Spleen (tissue), 11 donors: ENCODE results near the gene BABAM1. TPM values are rescaled to one million over a fixed set of nuclear protein-coding genes. Genes with fewer than 3 reads are reported as not detected.

Experiments
- DNase-seq: peaks from one replicate; pipeline ENCODE4 v3.0.0-alpha.2; 2020
- H3K27ac ChIP-seq, 8 donors: fragments of 200-600 bp; sonication (generic) in 7 of 8; 1 replicate in 4 of 8; 2 replicates in 4 of 8; pipeline versions ENCODE4 v1.5.0 to v1.8.0; 2016 to 2021; ENCODE audit warnings: inconsistent platforms in 4 of 8, mild to moderate bottlenecking in 4 of 8, moderate library complexity in 1 of 8
- H3K27me3 ChIP-seq, 7 donors: fragments of 200-600 bp; sonication (generic) in 6 of 7; replicated peaks in 1 of 7; 1 replicate in 4 of 7; 2 replicates in 3 of 7; pipeline versions ENCODE4 v1.5.0 to v1.8.0; 2016 to 2021; ENCODE audit warnings: inconsistent platforms in 3 of 7, mild to moderate bottlenecking in 1 of 7
- H3K36me3 ChIP-seq, 6 donors: fragments of 200-600 bp; sonication (generic) in 5 of 6; 1 replicate in 4 of 6; 2 replicates in 2 of 6; pipeline versions ENCODE4 v1.5.0 to v1.8.0; 2016 to 2021; ENCODE audit warnings: inconsistent platforms in 2 of 6
- H3K4me1 ChIP-seq, 6 donors: fragments of 200-600 bp; sonication (generic) in 5 of 6; 1 replicate in 3 of 6; 2 replicates in 3 of 6; pipeline versions ENCODE4 v1.5.0 to v1.8.0; 2016 to 2021; ENCODE audit warnings: inconsistent platforms in 3 of 6
- H3K4me3 ChIP-seq, 8 donors: fragments of 200-600 bp; sonication (generic) in 7 of 8; 1 replicate in 4 of 8; 2 replicates in 4 of 8; pipeline versions ENCODE4 v1.5.0 to v1.8.0; 2016 to 2021; ENCODE audit warnings: inconsistent platforms in 4 of 8, mild to moderate bottlenecking in 4 of 8, moderate library complexity in 2 of 8
- H3K9me3 ChIP-seq, 8 donors: fragments of 200-600 bp; sonication (generic) in 7 of 8; 1 replicate in 4 of 8; 2 replicates in 4 of 8; pipeline versions ENCODE4 v1.5.0 to v1.8.0; 2016 to 2021; ENCODE audit warnings: inconsistent platforms in 4 of 8
- CTCF ChIP-seq, 11 experiments: fragments of 200-600 bp in 7 of 11; fragments of 450-650 bp in 4 of 11; sonication (generic) in 4 of 11; IDR thresholded peaks in 8 of 11; conservative IDR thresholded peaks in 3 of 11; 1 replicate in 7 of 11; 2 replicates in 4 of 11; pipeline versions ENCODE4 v1.4.0 to v1.8.0; 2016 to 2021; ENCODE audit warnings: antibody characterized with exemption in 11 of 11, inconsistent platforms in 4 of 11, mild to moderate bottlenecking in 1 of 11
- POLR2A ChIP-seq, 3 donors: fragments of 450-650 bp; IDR thresholded peaks; one replicate each; pipeline ENCODE4 v1.5.1; 2017; ENCODE audit warnings: antibody characterized with exemption in 3 of 3, mild to moderate bottlenecking in 1 of 3
- POLR2AphosphoS5 ChIP-seq, 3 donors: sonication (generic); formaldehyde crosslinking; IDR thresholded peaks; one replicate each; pipeline ENCODE4 v1.5.1; 2017; ENCODE audit warnings: antibody characterized with exemption in 3 of 3
- WGBS, 5 donors: extraction: QIAGEN DNeasy Blood & Tissue Kit in 3 of 5; methylation state at CpG; one replicate each; pipeline versions ENCODE4 v1.1.5 to v1.1.7; 2013 to 2018; 5-methylcytosine and 5-hydroxymethylcytosine counted together
- intact Hi-C: fragments of 100-400 bp; cut with DNase I; formaldehyde crosslinking; loops from one replicate; pipeline ENCODE4 v1.15.0; 2023; ENCODE audit warnings: low total_unique reads
- polyA plus RNA-seq, 3 donors: library from polyadenylated mRNA; stranded (reverse); fragments of 200-250 nt; gene quantifications; one replicate each; pipeline ENCODE4 v1.2.1, GENCODE V29; 2013
- total RNA-seq, 7 donors: library from RNA; depleted of rRNA in 3 of 7; stranded (reverse); fragments of >200 nt in 3 of 7; fragmentation: NEBNext Ultra II Directional in 4 of 7; extraction: Animal tissue kit (Norgen Biotek cat#: 25700) in 4 of 7; gene quantifications; one replicate each; pipeline versions ENCODE4 v1.1.0 to v1.2.1, GENCODE V29; 2016 to 2021
- donor health status: healthy with polysubstance abuse.
- donor health status: DM: no; HTN: no; CAD: no; lungs with moderate emphysema.
- donor health status: DM: no; HTN: no; CAD: no.
- donor health status: Bipolar disorder and iron deficiency.
- donor health status: healthy.
- donor health status: DM: no; HTN: no; CAD: no.
- donor health status: DM: yes; HTN: yes; CAD: no.

Gene BABAM1
- total and polyA plus RNA-seq, 10 donors = 61.7 to 133 (median 76.9) TPM

GRCh38 chr19:17262557-17262956, 4.7 kb upstream of the BABAM1 start:
- intact Hi-C loops = no loop called here

GRCh38 chr19:17263712-17264640, 3.3 kb upstream of the BABAM1 start:
- peaks cover 0 to 12% (median 4%) of the 10 kb centered on the region in 8 donors for H3K9me3 ChIP-seq
- DNase-seq = no peak
- H3K27ac ChIP-seq = peak overlapping the region; percentile 0 to 77 (median 64)
- H3K4me1 ChIP-seq = peaks cover 13 to 59% (median 41%) of the 10 kb centered on the region in 6 donors
- intact Hi-C loops = no loop called here
- TF ChIP-seq POLR2A (IDR thresholded peaks at IDR 0.05) = no peak
- no peak for TF ChIP-seq CTCF (IDR thresholded peaks at IDR 0.05 in 8 of 11, conservative IDR thresholded peaks at IDR 0.05 in 3 of 11)
- no peak for TF ChIP-seq POLR2AphosphoS5 (IDR thresholded peaks at IDR 0.05)
- no peaks in the 10 kb centered on the region for H3K27me3 ChIP-seq
- peak overlapping the region in 5 of 8 donors; percentile 14 to 58 (median 16) for H3K4me3 ChIP-seq
- H3K36me3 ChIP-seq = peaks cover 0 to 14% (median 2%) of the 10 kb centered on the region in 6 donors
- 75 to 82% (median 79%) methylated on average over 20 to 23 of the region's 23 CpGs for WGBS, 5 donors

More at GRCh38 chr19:17262557-17262956, 4.7 kb upstream of the BABAM1 start:
- Histone ChIP-seq H3K27ac (peak overlapping the region in 1 of 8 donors; percentile 73), H3K4me3 (peak overlapping the region in 2 of 8 donors; percentile 6 to 58), H3K4me1 (peaks cover 5 to 45% (median 28%) of the 10 kb centered on the region in 6 donors), H3K27me3 (no peaks in the 10 kb centered on the region), H3K9me3 (peaks cover 0 to 13% (median 4%) of the 10 kb centered on the region in 8 donors), H3K36me3 (peaks cover 0 to 10% (median 0%) of the 10 kb centered on the region in 6 donors)
- no peak for DNase-seq
- TF ChIP-seq POLR2A (IDR thresholded peaks at IDR 0.05) = no peak
- TF ChIP-seq POLR2AphosphoS5 (IDR thresholded peaks at IDR 0.05) = peak in 1 of 3 donors; percentile 16
- no peak for TF ChIP-seq CTCF (IDR thresholded peaks at IDR 0.05 in 8 of 11, conservative IDR thresholded peaks at IDR 0.05 in 3 of 11)
- 66 to 76% (median 74%) methylated on average over 11 to 16 of the region's 16 CpGs for WGBS, 5 donors

GRCh38 chr19:17264641-17264979, 2.6 kb upstream of the BABAM1 start, which contains the start of gene USHBP1:
TSS of gene USHBP1 (minus strand) at chr19:17264745. CDS start at chr19:17264299, 446 bp downstream.
- no peaks in the 10 kb centered on the region for H3K27me3 ChIP-seq
- peak within 1 kb of the TSS in 5 of 8 donors; percentile 14 to 58 (median 16) for H3K4me3 ChIP-seq
- H3K27ac ChIP-seq = peak within 1 kb of the TSS; percentile 0 to 77 (median 64)
- peaks cover 0 to 14% (median 7%) of the 10 kb centered on the region in 6 donors for H3K36me3 ChIP-seq
- intact Hi-C loops = no loop called here
- no peak for DNase-seq
- WGBS, 5 donors = 21 to 35% (median 25%) methylated on average over 5 of the region's 5 CpGs
- H3K9me3 ChIP-seq = peaks cover 0 to 5% (median 1%) of the 10 kb centered on the region in 8 donors
- H3K4me1 ChIP-seq = peaks cover 13 to 59% (median 42%) of the 10 kb centered on the region in 6 donors
- TF ChIP-seq CTCF (IDR thresholded peaks at IDR 0.05 in 8 of 11, conservative IDR thresholded peaks at IDR 0.05 in 3 of 11) (no peak), POLR2AphosphoS5 (IDR thresholded peaks at IDR 0.05) (peak in 2 of 3 donors; percentile 68 to 84)

- peaks cover 13 to 54% (median 37%) of the 10 kb centered on the region in 6 donors for H3K4me1 ChIP-seq
- no peak overlapping the region for H3K4me3 ChIP-seq
- H3K27me3 ChIP-seq = no peaks in the 10 kb centered on the region
- no peak for DNase-seq
- no peak for TF ChIP-seq CTCF (IDR thresholded peaks at IDR 0.05 in 8 of 11, conservative IDR thresholded peaks at IDR 0.05 in 3 of 11)
- TF ChIP-seq POLR2A (IDR thresholded peaks at IDR 0.05) = no peak
- no peak for TF ChIP-seq POLR2AphosphoS5 (IDR thresholded peaks at IDR 0.05)
- H3K27ac ChIP-seq = peak overlapping the region in 7 of 8 donors; percentile 61 to 88 (median 83)
- H3K36me3 ChIP-seq = peaks cover 0 to 25% (median 20%) of the 10 kb centered on the region in 6 donors
- intact Hi-C loops = no loop called here
- H3K9me3 ChIP-seq = no peaks in the 10 kb centered on the region
- WGBS, 5 donors = 80 to 96% (median 91%) methylated on average over 7 of the region's 7 CpGs
Observed at GRCh38 chr19:17266026-17266425, 1.2 kb upstream of the BABAM1 start.
